Right lung (tissue), 5 donors: ENCODE results near the gene EGF. TPM values are rescaled to one million over a fixed set of nuclear protein-coding genes. Genes with fewer than 3 reads are reported as not detected.

ENCODE experiments used
- DNase-seq, 2 donors: peaks; one replicate each; pipeline ENCODE4 v3.0.0-alpha.2; 2013
- polyA plus RNA-seq, 5 donors: library from polyadenylated mRNA; unstranded; fragments of 120-200 nt; gene quantifications; one replicate each; pipeline versions ENCODE4 v1.2.1 to v1.2.3, GENCODE V29; 2013; ENCODE audit warnings: inconsistent platforms in 1 of 5, low replicate concordance in 1 of 5; ENCODE audit not compliant: insufficient read length in 5 of 5, insufficient read depth in 1 of 5

EGF gene
- polyA plus RNA-seq, 5 donors: 0.73 to 2.1 (median 0.90) TPM

GRCh38 chr4:109959195-109959594, 46.5 kb downstream of the EGF start:
- no peak for DNase-seq

- DNase-seq: no peak
These were observed 49.7 kb downstream of the EGF start for GRCh38 chr4:109962401-109962800.

GRCh38 chr4:109966891-109967481, 54.3 kb downstream of the EGF start:
- no peak for DNase-seq

- no peak for DNase-seq
These were observed 55.3 kb downstream of the EGF start for GRCh38 chr4:109967798-109968520.

- no peak for DNase-seq
These were observed 56.4 kb downstream of the EGF start for GRCh38 chr4:109969087-109969486.

- DNase-seq: peak in 1 of 2 donors; percentile 7
These were observed 57.2 kb downstream of the EGF start for GRCh38 chr4:109969919-109970318.

GRCh38 chr4:109972786-109973528, 60.3 kb downstream of the EGF start:
- no peak for DNase-seq

DNA sequence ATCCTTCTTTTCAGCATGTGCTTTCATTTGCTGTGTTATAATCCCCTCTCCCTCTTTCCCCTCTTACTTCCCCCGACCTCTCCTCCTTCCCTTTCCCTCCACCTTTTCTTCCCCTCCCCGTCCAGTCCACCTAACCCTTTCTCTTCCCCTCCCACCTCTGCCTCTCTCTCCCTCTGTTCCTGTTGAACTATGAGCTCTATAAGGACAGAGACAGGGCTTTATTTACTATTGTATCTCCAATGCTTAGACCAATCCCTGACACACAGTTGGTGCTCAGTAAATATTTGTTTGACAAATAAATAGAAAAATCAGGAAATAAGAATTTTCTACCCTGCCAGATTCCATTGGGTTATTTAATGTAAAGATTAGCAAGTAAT, 60.8 kb downstream of the EGF start:
- no peak for DNase-seq

DNA sequence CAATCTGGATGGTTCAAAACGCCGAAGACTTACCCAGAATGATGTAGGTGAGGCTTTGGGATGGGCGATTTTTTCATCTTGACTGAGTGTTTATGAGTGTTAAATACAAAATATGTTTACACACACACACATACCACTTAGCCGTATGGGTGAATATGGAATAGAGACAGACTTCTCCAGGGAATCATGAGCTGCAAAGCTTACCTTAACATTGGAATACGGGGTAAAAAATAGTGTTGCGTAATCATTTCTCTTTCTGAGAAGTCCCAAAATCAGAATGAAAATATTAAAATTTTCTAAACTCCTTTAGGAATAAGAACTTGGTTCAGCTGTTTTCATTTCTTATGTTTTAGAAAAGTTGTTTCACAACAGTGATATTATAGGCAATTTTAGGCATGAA, 63.5 kb downstream of the EGF start:
- no peak for DNase-seq

DNA sequence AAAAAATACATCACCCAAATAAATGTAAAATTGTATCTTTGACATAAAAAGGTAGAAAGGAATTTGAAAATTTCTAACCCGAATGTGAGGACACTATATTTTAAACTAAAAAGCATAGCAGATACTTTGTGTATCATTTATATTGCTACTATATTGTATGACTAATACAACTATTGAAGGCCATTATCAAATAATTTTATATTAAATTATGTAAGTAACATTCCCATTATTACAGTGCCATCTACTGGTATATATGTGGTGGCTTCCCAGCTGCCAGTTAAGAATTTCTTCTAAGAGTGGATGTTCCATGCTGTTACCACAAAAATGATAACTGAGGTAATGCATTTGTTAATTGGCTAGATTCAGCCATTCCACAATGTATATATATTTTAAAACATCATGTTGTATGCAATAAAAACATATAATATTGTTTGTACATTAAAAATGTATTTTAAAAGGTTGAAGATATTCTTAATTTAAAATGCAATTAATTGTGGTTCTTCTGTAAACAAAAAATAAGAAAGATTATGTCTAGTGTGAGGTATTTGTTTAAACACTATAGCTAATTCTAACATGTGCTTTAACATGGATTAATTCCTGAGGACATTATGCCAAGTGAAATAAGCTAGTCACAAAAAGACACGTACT, 65.3 kb downstream of the EGF start:
- peak in 1 of 2 donors; percentile 6 for DNase-seq

DNA sequence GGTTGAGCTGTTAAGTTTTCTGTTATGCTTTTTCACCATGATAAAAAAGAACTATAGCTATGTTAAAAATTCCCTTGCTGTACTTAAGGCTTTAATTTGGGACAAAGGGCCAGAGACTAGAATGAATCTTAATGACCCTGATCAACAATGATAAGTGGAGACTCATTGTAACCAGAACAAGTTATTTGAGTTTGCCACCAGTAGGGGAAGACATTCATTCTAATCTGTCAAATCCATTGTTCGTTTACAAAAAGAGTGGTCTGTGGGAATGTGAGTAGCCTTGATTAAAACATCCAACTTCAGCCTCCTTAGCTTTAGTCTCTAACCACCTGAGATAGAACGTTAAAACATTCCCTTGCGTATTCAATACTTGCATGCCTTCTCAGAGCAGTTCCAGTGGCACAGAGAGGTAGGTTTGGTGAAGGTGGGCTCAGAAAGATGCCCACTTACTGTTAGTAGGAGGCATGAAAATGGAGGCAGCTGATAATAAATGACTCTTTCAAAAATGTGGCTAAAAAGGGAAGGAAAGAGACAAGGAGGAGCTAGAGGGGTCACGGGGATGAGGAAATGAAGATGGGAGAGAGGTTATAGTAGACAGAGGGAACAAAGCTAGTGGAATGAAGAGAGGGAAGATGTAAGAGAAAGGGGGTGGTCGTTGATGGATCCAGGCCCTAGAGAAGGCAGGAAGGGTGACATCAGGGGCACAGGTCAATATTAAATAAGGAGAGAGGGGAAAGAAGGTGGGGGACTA, 66.2 kb downstream of the EGF start:
- DNase-seq: no peak

DNA sequence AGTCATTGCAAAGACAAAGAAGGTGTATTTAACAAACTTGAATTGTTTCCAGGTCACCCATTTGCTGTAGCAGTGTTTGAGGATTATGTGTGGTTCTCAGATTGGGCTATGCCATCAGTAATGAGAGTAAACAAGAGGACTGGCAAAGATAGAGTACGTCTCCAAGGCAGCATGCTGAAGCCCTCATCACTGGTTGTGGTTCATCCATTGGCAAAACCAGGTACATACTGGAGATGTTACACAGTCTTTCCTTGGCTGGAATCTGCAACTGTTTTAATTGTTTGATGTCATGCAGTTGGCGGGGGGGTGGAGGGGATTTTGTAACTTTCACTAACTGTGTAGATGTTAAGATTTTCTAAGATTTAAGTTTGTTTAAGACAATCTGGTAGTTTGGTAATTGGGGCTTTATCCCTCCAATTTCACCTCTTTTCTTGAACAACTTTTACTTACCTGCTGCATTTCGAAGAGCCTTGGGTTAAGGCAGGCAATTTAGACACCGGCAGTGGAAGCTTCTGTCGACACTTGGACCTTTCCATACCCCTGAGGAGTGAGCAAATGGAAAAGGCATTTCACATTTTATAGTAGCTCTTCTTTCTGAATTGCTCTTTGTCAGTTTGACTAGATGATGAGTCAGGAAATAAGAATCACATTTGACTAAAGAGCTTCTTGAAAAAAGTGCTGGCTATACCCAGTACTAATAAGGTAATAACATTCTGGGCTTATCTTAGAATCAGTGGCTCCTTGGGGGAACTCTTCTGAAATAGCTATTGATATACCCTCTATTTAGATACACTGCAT, 67.4 kb downstream of the EGF start:
- no peak for DNase-seq

DNA sequence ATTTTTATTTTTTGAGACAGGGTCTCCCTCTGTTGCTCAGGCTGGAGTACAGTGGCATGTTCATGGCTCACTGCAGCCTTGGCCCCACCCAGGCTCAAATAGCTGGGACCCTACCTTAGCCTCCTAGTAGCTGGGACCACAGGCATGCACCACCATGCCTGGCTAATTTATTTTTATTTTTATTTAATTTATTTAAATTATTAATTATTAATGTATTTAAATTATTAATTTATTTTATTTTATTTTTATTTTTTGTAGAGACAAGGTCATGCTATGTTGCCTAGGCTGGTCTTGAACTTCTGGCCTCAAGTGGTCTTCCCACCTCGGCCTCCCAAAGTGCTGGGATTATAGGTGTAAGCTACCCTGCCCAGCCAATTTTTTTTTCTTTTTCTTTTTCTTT, 69.3 kb downstream of the EGF start:
- no peak for DNase-seq

- DNase-seq: no peak
These were observed 69.8 kb downstream of the EGF start for GRCh38 chr4:109982521-109982920.

GRCh38 chr4:109985993-109986974, 73.6 kb downstream of the EGF start:
- no peak for DNase-seq

GRCh38 chr4:109989044-109989443, 76.4 kb downstream of the EGF start:
- no peak for DNase-seq

- no peak for DNase-seq
These were observed 76.9 kb downstream of the EGF start for GRCh38 chr4:109989618-109990017.

DNA sequence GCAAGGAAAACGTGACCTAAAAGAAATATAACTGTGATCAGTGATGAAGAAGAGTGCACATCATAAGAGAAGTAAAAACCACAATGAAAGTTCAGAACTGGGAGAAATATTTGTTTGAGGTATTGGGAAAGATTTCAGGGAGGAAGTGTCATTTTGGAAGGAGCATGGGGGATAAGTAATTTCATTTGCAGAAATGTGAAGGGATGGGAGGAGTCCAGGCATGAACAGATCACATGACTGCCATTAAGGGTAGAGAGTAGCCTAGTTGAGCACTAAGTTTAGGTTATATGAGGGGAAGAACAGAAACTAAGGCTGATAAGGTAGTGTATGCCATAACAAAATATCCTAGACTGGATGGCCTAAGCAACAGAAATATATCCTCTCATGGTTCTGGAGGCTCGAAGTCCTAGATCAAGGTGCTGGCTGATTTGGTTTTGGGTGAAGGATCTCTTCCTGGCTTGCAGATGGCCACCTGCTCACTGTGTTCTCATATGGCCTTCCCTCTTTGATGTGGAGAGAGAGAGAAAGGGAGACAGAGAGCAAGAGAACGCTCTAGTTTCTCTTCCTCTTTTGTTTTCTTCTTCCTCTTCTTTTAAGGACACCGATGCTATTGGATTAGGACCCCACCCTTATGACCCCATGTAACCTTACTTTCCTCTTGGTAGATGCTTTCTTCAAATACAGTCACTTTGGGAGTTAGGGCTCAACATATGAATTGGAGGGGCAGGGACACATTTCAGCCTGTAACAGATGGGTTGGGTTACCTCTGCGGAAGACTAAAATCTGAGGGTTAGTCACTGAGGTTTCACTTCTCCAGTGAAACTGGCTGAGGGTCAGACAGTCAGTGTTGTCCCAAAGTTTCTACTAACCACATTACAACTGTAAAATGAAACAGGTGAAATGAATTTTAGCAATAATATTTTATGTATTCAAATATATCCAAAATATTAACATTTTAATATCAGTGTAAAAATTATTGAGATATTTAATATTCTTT, 77.9 kb downstream of the EGF start:
- DNase-seq: no peak
